ENCODE data around the gene FAM240A. TPM values are rescaled to one million over a fixed set of nuclear protein-coding genes. Genes with fewer than 3 reads are reported as not detected.
A peak's percentile ranks its signal among the peaks of the same experiment; 100 is the strongest.

FAM240A gene
- total RNA-seq, 1 donor from 2014 or later = not detected

GRCh38 chr3:46603446-46604046, 8.8 kb upstream of the FAM240A start:
- Mint-ChIP-seq H3K4me3 (ENCODE audit: low read depth) (no peak overlapping the region), H3K4me1 (ENCODE audit: low read depth) (peaks cover 6% of the 10 kb centered on the region), H3K27me3 (no peaks in the 10 kb centered on the region), H3K36me3 (ENCODE audit: insufficient read depth) (no peaks in the 10 kb centered on the region), H3K9me3 (ENCODE audit: low read depth) (no peaks in the 10 kb centered on the region), H3K27ac (no peak overlapping the region)
- no peak for DNase-seq (ENCODE audit: low spot score, unreplicated experiment)
- no peak for TF ChIP-seq CTCF (IDR thresholded peaks at IDR 0.05; ENCODE audit: unreplicated experiment)

GRCh38 chr3:46604127-46604526, 8.2 kb upstream of the FAM240A start:
- Mint-ChIP-seq H3K27me3 (no peaks in the 10 kb centered on the region), H3K4me3 (ENCODE audit: low read depth) (no peak overlapping the region), H3K36me3 (ENCODE audit: insufficient read depth) (no peaks in the 10 kb centered on the region), H3K9me3 (ENCODE audit: low read depth) (no peaks in the 10 kb centered on the region), H3K4me1 (ENCODE audit: low read depth) (peaks cover 8% of the 10 kb centered on the region), H3K27ac (no peak overlapping the region)
- DNase-seq (ENCODE audit: low spot score, unreplicated experiment) = no peak
- no peak for TF ChIP-seq CTCF (IDR thresholded peaks at IDR 0.05; ENCODE audit: unreplicated experiment)

GRCh38 chr3:46607603-46608028, 4.7 kb upstream of the FAM240A start:
- Mint-ChIP-seq H3K36me3 (ENCODE audit: insufficient read depth) (no peaks in the 10 kb centered on the region), H3K4me3 (ENCODE audit: low read depth) (no peak overlapping the region), H3K27ac (no peak overlapping the region), H3K9me3 (ENCODE audit: low read depth) (no peaks in the 10 kb centered on the region), H3K27me3 (peaks cover 9% of the 10 kb centered on the region), H3K4me1 (ENCODE audit: low read depth) (peaks cover 14% of the 10 kb centered on the region)
- no peak for DNase-seq (ENCODE audit: low spot score, unreplicated experiment)
- peak; percentile 45 for TF ChIP-seq CTCF (IDR thresholded peaks at IDR 0.05; ENCODE audit: unreplicated experiment)

GRCh38 chr3:46609212-46609721, 3.1 kb upstream of the FAM240A start:
- peaks cover 14% of the 10 kb centered on the region for H3K4me1 Mint-ChIP-seq (ENCODE audit: low read depth)
- TF ChIP-seq CTCF (IDR thresholded peaks at IDR 0.05; ENCODE audit: unreplicated experiment) = no peak
- H3K4me3 Mint-ChIP-seq (ENCODE audit: low read depth) = no peak overlapping the region
- peaks cover 11% of the 10 kb centered on the region for H3K27me3 Mint-ChIP-seq
- no peak for DNase-seq (ENCODE audit: low spot score, unreplicated experiment)
- no peaks in the 10 kb centered on the region for H3K36me3 Mint-ChIP-seq (ENCODE audit: insufficient read depth)
- H3K27ac Mint-ChIP-seq = no peak overlapping the region
- no peaks in the 10 kb centered on the region for H3K9me3 Mint-ChIP-seq (ENCODE audit: low read depth)

- no peak for DNase-seq (ENCODE audit: low spot score, unreplicated experiment)
- H3K36me3 Mint-ChIP-seq (ENCODE audit: insufficient read depth) = no peaks in the 10 kb centered on the region
- peaks cover 10% of the 10 kb centered on the region for H3K4me1 Mint-ChIP-seq (ENCODE audit: low read depth)
- TF ChIP-seq CTCF (IDR thresholded peaks at IDR 0.05; ENCODE audit: unreplicated experiment) = no peak
- H3K9me3 Mint-ChIP-seq (ENCODE audit: low read depth) = no peaks in the 10 kb centered on the region
- H3K27ac Mint-ChIP-seq = no peak overlapping the region
- H3K4me3 Mint-ChIP-seq (ENCODE audit: low read depth) = no peak overlapping the region
- peaks cover 11% of the 10 kb centered on the region for H3K27me3 Mint-ChIP-seq
Observed at GRCh38 chr3:46609944-46610722, 2.2 kb upstream of the FAM240A start.
